Erythroblast (primary cell): ENCODE data around the gene ITGA4.

Experiments
- GATA1 ChIP-seq: IDR thresholded peaks from 2 replicates; pipeline ENCODE4 v1.6.1; 2011; ENCODE audit warnings: low read depth, mild to moderate bottlenecking, control low read depth, low read length, moderate library complexity
- POLR2A ChIP-seq: IDR thresholded peaks from 2 replicates; pipeline ENCODE4 v1.6.1; 2011; ENCODE audit warnings: mild to moderate bottlenecking, low read length

GRCh38 chr2:181523756-181524155 lies 66.6 kb downstream of the ITGA4 start:
- TF ChIP-seq POLR2A (no peak), GATA1 (no peak)
